HT1080 (cell line): Measurements from ENCODE around the gene F8A2. TPM values are rescaled to one million over a fixed set of nuclear protein-coding genes. Genes with fewer than 3 reads are reported as not detected.
"Not testable (repeated sequence)": the region's sequence is repeated elsewhere in the genome, so short reads cannot be mapped to it uniquely, and the experiment has no call there.

Source experiments
- DNase-seq: peaks from one replicate; pipeline ENCODE4 v3.0.0-alpha.2; 2015; ENCODE audit warnings: low read depth
- polyA plus RNA-seq, 2 experiments: library from polyadenylated mRNA; depleted of rRNA; stranded (reverse); fragments of >200 nt; gene quantifications; 2 replicates each; pipeline ENCODE4 v1.2.3, GENCODE V29; 2015
- small RNA-seq: library from RNA; depleted of rRNA; stranded (forward); fragments of <200 nt; gene quantifications from one replicate; pipeline ENCODE3, GENCODE V24; 2014
- total RNA-seq: library from RNA; depleted of rRNA; stranded (reverse); fragments of >200 nt; shearing (Covaris generic); gene quantifications from 2 replicates; pipeline ENCODE4 v1.2.3, GENCODE V29; 2014; rRNA removed

The F8A2 gene
- total RNA-seq = not detected in 2 replicates
- not detected in 2 replicates for polyA plus RNA-seq (2015; cell fraction: cytosol; rRNA removed)
- not detected in 2 replicates for polyA plus RNA-seq (2015; cell fraction: nucleus; rRNA removed)

DNA sequence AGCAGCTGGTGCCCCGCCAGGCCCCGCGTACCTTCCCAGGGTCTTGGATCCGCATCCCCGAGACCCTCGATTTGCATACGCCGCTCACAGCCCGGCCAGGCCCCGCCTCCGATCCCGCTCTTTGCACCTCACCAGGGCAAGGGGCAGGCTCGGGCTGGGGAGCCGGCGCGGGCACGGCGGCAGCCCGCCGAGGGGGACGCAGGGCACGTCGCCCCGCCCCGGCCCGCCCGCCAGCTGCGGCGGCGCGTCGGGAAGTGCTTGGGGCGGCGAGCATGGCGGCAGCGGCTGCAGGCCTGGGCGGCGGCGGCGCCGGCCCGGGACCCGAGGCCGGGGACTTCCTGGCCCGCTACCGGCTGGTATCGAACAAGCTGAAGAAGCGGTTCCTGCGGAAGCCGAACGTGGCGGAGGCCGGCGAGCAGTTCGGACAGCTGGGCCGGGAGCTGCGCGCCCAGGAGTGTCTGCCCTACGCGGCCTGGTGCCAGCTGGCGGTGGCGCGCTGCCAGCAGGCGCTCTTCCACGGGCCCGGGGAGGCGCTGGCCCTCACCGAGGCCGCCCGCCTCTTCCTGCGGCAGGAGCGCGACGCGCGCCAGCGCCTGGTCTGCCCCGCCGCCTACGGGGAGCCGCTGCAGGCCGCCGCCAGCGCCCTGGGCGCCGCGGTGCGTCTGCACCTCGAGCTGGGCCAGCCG lies at the start of gene F8A2:
F8A2 (plus strand) TSS at position 253 of the 686 bp plus-strand sequence; CDS start at position 273, 20 bp downstream.
- not testable (repeated sequence) for DNase-seq

- DNase-seq = no peak
These were observed 48.3 kb upstream of the F8A2 start for GRCh38 chrX:155333544-155334100.

DNA sequence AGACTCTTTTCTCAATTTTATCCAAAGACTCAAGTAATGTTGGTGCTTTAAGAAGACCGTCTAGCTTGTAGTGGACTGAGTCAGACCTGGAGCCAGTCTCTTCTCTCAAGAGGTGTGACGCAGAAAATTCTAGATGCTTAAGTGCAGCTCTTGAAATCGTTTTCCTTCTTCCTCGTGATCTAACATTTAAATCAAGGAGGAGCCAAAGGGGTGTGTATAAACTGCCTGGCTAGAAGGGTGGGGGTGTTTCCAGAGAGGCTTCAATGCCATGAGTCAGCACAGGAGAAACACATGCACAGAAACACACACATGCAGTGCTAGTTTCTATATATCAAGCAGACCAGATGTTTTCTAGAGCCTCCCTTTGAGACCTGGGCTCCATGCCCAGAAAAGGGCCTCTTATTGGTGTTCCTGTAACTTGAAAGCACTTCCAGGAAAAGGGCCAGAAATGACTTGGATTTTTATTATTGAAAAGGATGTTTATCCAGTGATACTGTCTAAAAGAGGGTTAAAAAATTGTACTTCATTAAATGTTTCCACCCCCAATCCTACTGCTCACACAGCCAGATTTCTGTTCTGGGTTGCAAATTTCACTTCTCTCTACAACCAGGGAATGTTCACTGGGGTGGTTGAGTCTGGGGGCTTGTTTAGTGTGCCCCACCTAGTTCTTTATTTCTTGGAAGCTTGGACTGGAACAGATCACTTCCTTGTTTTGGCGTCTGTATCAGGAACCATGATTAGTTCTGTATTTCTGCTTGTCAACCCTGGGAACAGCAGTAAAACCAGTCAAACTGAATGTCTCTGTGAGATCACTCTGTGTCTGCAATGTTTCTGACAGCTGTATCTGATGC lies 47.2 kb upstream of the F8A2 start, which contains the start of gene CLIC2:
CLIC2 (minus strand) TSS at position 129 of the 851 bp plus-strand sequence. CDS start 187 bp downstream, outside the sequence.
- DNase-seq = peak; percentile 80

GRCh38 chrX:155335337-155335712 lies 46.6 kb upstream of the F8A2 start:
- DNase-seq = not testable (repeated sequence)

- not testable (repeated sequence) for DNase-seq
These were observed 36.2 kb upstream of the F8A2 start for GRCh38 chrX:155345689-155346088.

DNA sequence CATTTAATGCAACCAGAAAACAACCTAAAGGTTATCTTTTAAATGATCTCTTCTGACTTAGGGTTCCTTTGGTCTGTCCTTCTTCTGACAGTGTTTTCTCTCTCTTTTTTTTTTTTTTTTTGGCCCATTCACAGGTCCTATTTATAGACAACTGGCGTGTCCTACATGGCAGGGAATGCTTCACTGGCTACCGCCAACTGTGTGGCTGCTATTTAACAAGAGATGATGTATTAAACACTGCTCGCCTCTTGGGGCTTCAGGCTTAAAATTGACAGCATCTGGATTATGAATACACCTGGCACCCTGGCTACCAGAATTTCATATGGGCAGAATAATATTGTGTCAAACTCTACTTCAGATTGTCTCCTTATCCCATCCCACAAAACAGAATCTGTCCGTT lies 32.4 kb upstream of the F8A2 start:
- not testable (repeated sequence) for DNase-seq

- not testable (repeated sequence) for DNase-seq
These were observed 18.2 kb upstream of the F8A2 start for GRCh38 chrX:155363712-155364111.

GRCh38 chrX:155373777-155374458 lies 8.0 kb upstream of the F8A2 start:
- not testable (repeated sequence) for DNase-seq

DNA sequence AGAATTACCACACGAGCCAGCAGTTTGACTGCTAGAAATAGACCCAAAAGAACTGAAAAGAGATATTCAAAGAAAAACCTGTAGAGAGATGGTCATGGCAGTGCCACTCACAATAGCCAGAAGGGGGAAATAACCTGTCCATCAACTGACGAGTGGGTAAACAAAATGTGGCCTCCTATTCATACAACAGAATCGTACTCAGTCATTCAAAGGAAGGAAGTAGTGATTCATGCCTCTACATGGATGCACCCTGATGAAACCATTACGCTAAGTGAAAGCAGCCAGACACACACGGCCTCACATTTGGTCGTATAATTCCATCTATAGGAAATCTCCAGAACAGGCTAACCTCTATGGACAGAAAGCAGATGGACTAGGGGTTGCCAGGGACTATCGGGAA lies 2.1 kb upstream of the F8A2 start:
- not testable (repeated sequence) for DNase-seq

DNA sequence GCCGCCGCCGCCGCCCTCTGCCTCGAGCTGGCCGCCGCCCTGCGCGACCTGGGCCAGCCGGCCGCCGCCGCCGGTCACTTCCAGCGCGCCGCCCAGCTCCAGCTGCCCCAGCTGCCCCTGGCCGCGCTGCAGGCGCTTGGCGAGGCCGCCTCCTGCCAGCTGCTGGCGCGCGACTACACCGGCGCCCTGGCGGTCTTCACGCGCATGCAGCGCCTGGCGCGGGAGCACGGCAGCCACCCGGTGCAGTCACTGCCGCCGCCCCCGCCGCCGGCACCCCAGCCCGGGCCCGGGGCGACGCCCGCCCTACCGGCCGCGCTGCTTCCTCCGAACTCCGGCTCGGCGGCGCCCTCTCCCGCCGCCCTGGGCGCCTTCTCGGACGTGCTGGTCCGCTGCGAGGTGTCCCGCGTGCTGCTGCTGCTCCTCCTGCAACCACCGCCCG lies 653 bp downstream of the F8A2 start:
- DNase-seq = not testable (repeated sequence)

DNA sequence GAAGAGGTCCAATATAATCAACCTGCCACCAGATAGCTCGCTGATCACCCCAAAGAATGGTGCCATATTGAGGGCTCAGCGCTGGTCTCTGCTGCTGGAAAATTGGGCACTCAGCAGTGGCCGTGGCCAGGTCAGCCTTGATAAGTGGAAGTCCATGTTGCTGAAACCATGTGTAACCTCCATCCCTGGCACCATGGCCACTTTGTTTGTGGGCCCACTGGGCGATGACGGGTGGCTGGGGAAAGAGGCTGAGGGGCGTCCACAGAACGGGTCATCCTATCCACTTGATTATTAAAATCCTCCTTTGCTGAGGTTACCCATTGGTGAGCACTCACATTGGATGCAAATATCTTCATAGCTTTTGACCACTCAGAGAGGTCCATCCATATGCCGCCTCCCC lies 7.7 kb downstream of the F8A2 start:
- no peak for DNase-seq

GRCh38 chrX:155394747-155395276 lies 12.9 kb downstream of the F8A2 start:
- peak; percentile 7 for DNase-seq

DNA sequence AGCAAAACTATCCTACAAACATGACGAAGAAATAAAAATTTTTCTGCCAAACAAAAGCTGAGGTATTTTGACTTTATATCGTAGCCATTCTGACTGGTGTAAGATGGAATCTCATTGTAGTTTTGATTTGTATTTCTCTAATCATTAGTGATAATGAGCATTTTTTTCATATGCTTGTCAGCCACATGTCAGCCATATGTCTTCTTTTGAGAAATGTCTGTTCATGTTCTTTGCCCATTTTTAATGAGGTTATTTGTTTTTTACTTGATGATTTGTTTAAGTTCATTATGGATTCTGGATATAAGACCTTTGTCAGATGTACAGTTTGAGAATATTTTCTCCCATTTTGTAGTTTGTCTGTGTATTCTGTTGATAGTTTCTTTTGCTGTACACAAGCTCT lies 24.5 kb downstream of the F8A2 start:
- no peak for DNase-seq

- no peak for DNase-seq
These were observed 35.9 kb downstream of the F8A2 start for GRCh38 chrX:155417769-155418168.

Small RNA genes lying within 50 kb of the gene (small RNA-seq; reads per million reads assigned to genes)
- not detected for gene MIR1184-2

Other genes starting within 250 kb of the F8A2 start
- 53.7 and 55.9 TPM in 2 replicates for gene VBP1, start 165.6 kb upstream of the F8A2 start, total RNA-seq
- 0.50 and 0.85 TPM in 2 replicates for gene RAB39B, start 117.6 kb upstream of the F8A2 start, total RNA-seq
- gene CLIC2, start 47.5 kb upstream of the F8A2 start, total RNA-seq = 0.16 and 0.60 TPM in 2 replicates
- 0.06 and 1.6 TPM in 2 replicates for gene F8A3, start 76.5 kb downstream of the F8A2 start, total RNA-seq
- 0.07 and 0.13 TPM in 2 replicates for gene SPRY3, start 230.5 kb downstream of the F8A2 start, total RNA-seq
- gene TMLHE, start 230.9 kb downstream of the F8A2 start, total RNA-seq = 3.5 and 8.9 TPM in 2 replicates